T47D (cell line): ENCODE results near the gene YES1.

Experiments
- DNase-seq, 2 experiments: peaks; one replicate each; pipeline versions ENCODE4 v3.0.0 to v3.0.0-alpha.2; 2011 to 2012; ENCODE audit warnings: low read depth in 1 of 2, low spot score in 1 of 2
- JUND ChIP-seq: IDR thresholded peaks from 2 replicates; pipeline ENCODE4 v1.6.1; 2012; ENCODE audit warnings: low read depth
- in situ Hi-C: cut with HindIII; loops from 2 replicates; pipeline ENCODE4 v1.10.0; 2016; ENCODE audit warnings: low sequenced_read_pairs, low pct_unique_long_range_greater_than_20kb

Gene YES1

GRCh38 chr18:811892-812375, at the start of gene YES1:
TSS of gene YES1 (minus strand) at chr18:812242. CDS start at chr18:756827, 55,415 bp downstream.
- no peak for TF ChIP-seq JUND
- peak; percentile 68 to 84 for DNase-seq
- in situ Hi-C loops = no loop called here

GRCh38 chr18:857986-858385, 45.9 kb upstream of the YES1 start:
- TF ChIP-seq JUND = no peak
- DNase-seq = no peak
- in situ Hi-C loops = no loop called here

- no peak for DNase-seq
- in situ Hi-C loops = no loop called here
- no peak for TF ChIP-seq JUND
Observed at GRCh38 chr18:853471-853870, 41.4 kb upstream of the YES1 start.

GRCh38 chr18:850960-851359, 38.9 kb upstream of the YES1 start:
- in situ Hi-C loops = no loop called here
- TF ChIP-seq JUND = no peak
- no peak for DNase-seq

- in situ Hi-C loops = no loop called here
- no peak for DNase-seq
- no peak for TF ChIP-seq JUND
Observed at GRCh38 chr18:849021-849420, 37.0 kb upstream of the YES1 start.

GRCh38 chr18:848062-848861, 36.2 kb upstream of the YES1 start:
- in situ Hi-C loops = no loop called here
- no peak for TF ChIP-seq JUND

GRCh38 chr18:845152-845819, 33.2 kb upstream of the YES1 start:
- peak in 1 of 2 experiments; percentile 35 for DNase-seq
- no peak for TF ChIP-seq JUND
- in situ Hi-C loops = no loop called here

More at GRCh38 chr18:848062-848861, 36.2 kb upstream of the YES1 start:
- no peak for DNase-seq

GRCh38 chr18:841647-842370, 29.8 kb upstream of the YES1 start:
- TF ChIP-seq JUND = no peak
- DNase-seq = no peak
- in situ Hi-C loops = no loop called here

GRCh38 chr18:840516-840915, 28.5 kb upstream of the YES1 start:
- no peak for TF ChIP-seq JUND
- in situ Hi-C loops = no loop called here
- DNase-seq = no peak

- in situ Hi-C loops = no loop called here
- TF ChIP-seq JUND = no peak
- no peak for DNase-seq
Observed at GRCh38 chr18:840023-840408, 28.0 kb upstream of the YES1 start.

GRCh38 chr18:839224-840022, 27.4 kb upstream of the YES1 start:
- DNase-seq = peak; percentile 50 to 73
- in situ Hi-C loops = no loop called here
- TF ChIP-seq JUND = no peak

GRCh38 chr18:837922-838321, 25.9 kb upstream of the YES1 start:
- TF ChIP-seq JUND = no peak
- in situ Hi-C loops = no loop called here
- no peak for DNase-seq
